ENCODE results near the gene PGF.

Gene PGF

GRCh38 chr14:74915826-74916225 lies 39.6 kb downstream of the PGF start:
- DNase-seq, result no peak

GRCh38 chr14:74915426-74915825 lies 40.0 kb downstream of the PGF start:
- DNase-seq, result no peak

- DNase-seq, result no peak
These were observed 41.3 kb downstream of the PGF start for GRCh38 chr14:74913986-74914573.

GRCh38 chr14:74913393-74913910 lies 41.9 kb downstream of the PGF start:
- no peak for DNase-seq

GRCh38 chr14:74912801-74913200 lies 42.6 kb downstream of the PGF start:
- DNase-seq, result no peak

GRCh38 chr14:74912111-74912510 lies 43.3 kb downstream of the PGF start:
- no peak for DNase-seq

GRCh38 chr14:74911704-74912103 lies 43.7 kb downstream of the PGF start:
- DNase-seq, result no peak

- DNase-seq, result no peak
These were observed 44.2 kb downstream of the PGF start for GRCh38 chr14:74911221-74911620.

- DNase-seq, result no peak
These were observed 44.8 kb downstream of the PGF start for GRCh38 chr14:74910556-74910955.

- no peak for DNase-seq
These were observed 45.5 kb downstream of the PGF start for GRCh38 chr14:74909911-74910310.

- DNase-seq, result no peak
These were observed 45.9 kb downstream of the PGF start for GRCh38 chr14:74909501-74909900.

GRCh38 chr14:74908861-74909341 lies 46.5 kb downstream of the PGF start:
- DNase-seq, result no peak

GRCh38 chr14:74907744-74908143 lies 47.7 kb downstream of the PGF start:
- DNase-seq, result no peak

GRCh38 chr14:74906925-74907521 lies 48.4 kb downstream of the PGF start:
- no peak for DNase-seq

GRCh38 chr14:74905595-74906142 lies 49.7 kb downstream of the PGF start:
- DNase-seq, result no peak

GRCh38 chr14:74904635-74905503 lies 50.5 kb downstream of the PGF start:
- no peak for DNase-seq

- DNase-seq, result no peak
These were observed 52.3 kb downstream of the PGF start for GRCh38 chr14:74902941-74903705.

- no peak for DNase-seq
These were observed 56.7 kb downstream of the PGF start for GRCh38 chr14:74898694-74899093.

GRCh38 chr14:74898083-74898482 lies 57.3 kb downstream of the PGF start:
- DNase-seq, result no peak

GRCh38 chr14:74897642-74898041 lies 57.8 kb downstream of the PGF start:
- DNase-seq, result no peak

GRCh38 chr14:74896400-74896799 lies 59.0 kb downstream of the PGF start:
- no peak for DNase-seq

- DNase-seq, result no peak
These were observed 61.7 kb downstream of the PGF start for GRCh38 chr14:74893614-74894091.

GRCh38 chr14:74892745-74893144 lies 62.7 kb downstream of the PGF start:
- DNase-seq, result no peak
